DMS153 treated with DMSO at 0.1 percent for 48 hours (cell line): Measurements from ENCODE around the gene LSP1.
"Not testable (repeated sequence)": the region's sequence is repeated elsewhere in the genome, so short reads cannot be mapped to it uniquely, and the experiment has no call there.

Experiments
- DNase-seq: peaks from one replicate; lab custom pipeline; 2025; ENCODE audit not compliant: unreplicated experiment; lab: John Stamatoyannopoulos, UW

LSP1 gene, protein sequence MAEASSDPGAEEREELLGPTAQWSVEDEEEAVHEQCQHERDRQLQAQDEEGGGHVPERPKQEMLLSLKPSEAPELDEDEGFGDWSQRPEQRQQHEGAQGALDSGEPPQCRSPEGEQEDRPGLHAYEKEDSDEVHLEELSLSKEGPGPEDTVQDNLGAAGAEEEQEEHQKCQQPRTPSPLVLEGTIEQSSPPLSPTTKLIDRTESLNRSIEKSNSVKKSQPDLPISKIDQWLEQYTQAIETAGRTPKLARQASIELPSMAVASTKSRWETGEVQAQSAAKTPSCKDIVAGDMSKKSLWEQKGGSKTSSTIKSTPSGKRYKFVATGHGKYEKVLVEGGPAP

DNA sequence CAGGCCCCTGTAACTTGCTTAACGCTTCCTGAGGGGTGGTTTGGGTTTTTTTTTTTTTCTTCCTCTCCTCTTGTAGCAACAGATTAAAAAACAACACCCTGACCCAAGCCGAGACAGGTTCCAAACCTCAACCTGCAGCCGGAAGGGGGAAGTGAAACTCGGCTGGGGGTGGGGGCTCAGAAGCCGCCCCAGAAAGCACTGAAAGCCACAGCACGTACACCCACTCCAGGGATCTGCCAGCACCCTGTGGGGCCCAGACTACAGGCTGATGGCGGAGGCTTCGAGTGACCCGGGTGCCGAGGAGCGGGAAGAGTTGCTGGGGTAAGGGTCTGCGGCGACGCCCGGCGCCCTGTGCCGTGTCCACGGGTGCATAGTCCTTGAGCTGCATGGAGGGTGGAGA is at the start of gene LSP1:
Gene LSP1 (plus strand): TSS at position 208 of the 400 bp plus-strand sequence. CDS start 61 bp downstream, at position 269.
- no peak for DNase-seq

DNA sequence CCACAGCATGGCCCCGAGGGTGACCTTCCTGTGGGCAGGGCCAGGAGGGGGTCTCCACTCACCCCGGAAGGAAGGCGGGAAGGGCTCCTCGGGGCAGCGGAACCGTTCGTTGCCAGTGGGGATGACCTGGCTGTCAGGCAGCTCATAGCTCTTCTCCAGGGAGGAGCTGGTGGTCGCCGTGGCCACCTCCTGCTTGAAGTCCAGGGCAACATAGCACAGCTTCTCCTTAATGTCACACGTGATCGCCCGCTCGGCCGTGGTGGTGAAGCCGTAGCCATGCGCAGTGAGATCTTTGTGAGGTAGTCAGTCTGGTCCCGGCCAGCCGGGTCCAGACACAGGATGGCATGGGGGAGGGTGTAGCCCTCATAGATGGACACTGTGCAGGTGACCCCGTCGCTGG is 49.6 kb upstream of the LSP1 start:
- DNase-seq: no peak

DNA sequence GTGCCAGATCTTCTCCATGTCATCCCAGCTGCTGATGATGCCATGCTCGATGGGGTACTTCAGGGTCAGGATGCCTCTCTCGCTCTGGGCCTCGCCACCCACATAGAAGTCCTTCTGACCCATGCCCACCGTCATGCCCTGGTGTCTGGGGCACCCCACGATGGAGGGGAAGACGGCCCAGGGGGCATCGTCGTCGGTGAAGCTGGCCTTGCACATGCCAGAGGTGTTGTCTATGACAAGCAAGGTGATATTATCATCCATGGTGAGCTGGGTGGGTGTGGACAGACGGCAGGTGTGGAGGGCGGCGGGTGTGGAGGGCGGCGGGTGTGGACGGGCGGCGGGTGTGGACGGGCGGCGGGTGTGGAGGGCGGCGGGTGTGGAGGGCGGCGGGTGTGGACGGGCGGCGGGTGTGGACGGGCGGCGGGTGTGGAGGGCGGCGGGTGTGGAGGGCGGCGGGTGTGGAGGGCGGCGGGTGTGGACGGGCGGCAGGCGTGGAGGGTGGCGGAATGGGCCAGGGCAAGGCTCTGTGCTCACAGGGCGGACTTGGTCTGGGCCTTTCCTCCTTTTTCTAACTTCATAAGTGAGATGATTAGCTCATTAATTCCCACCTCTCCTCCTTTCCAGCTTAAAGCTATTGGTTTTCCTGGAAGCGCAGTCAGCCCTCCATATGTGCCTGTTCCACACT is 48.9 kb upstream of the LSP1 start:
- DNase-seq: not testable (repeated sequence)

DNA sequence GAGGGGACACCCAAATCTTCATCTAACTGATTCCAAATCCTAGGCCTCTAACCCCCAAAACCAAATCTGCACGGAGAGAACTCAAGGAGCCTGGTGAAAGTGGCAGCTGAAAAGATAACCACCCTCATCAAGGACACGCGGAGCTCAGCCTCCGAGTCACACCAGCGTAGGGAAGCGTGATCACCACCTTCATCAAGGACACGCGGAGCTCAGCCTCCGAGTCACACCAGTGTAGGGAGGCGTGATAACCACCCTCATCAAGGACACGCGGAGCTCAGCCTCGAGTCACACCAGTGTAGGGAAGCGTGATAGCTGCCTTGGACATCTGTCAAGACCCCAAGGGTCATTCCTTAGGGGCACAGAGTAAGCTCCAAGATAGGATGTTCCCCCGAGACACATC is 47.4 kb upstream of the LSP1 start:
- no peak for DNase-seq

DNA sequence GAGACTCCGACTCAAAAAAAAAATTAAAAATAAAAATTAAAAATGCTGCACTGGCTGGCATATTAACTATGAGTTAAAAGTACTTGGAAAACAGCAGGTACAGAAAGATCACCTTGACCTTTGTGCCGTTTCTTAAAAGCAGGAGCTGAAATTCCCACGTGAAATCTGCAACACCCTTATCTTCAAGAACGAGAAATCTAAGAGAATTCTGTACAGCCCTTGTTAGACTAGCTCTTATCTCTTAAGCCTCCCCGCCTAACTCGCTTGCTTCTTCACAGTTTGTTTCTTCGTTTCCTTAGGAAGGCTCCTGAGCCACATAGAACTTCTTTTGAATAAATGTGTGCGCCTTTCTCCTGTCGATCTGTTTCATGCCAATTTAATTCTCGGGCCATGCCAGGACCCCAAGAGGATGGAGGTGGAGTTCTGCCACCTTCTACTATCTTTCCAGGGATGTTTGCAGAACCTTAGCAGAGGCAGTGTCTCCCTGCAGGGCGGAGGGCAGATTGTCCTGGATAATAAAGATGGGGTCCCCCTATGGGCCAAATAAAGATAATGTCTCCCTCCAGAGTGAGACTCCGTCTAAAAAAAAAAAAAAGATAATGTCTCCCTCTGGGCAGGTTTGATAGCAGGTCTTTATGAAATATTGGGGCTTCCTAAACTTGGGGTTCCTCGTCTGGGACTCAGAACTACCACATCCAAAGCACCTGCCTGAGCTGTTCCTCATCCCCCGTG is 45.5 kb upstream of the LSP1 start:
- no peak for DNase-seq

DNA sequence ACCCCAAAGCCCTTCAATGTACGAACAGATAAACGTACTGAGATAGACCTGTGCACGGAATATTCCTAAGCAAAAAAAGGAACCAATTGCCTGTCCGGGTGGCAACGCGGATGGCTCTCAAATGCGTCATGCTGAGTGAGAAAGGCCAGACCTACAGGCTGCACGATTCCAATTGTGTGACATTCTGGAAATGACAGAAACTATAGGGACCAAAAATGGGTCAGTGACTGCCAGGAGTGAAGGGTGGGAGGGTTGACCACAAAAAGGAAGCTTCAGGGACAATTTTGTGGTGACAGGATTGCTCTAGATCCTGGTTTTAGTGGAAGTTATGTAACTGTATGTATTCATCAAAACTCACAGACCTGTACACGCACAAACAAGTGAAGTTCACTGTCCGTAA is 42.1 kb upstream of the LSP1 start:
- no peak for DNase-seq

DNA sequence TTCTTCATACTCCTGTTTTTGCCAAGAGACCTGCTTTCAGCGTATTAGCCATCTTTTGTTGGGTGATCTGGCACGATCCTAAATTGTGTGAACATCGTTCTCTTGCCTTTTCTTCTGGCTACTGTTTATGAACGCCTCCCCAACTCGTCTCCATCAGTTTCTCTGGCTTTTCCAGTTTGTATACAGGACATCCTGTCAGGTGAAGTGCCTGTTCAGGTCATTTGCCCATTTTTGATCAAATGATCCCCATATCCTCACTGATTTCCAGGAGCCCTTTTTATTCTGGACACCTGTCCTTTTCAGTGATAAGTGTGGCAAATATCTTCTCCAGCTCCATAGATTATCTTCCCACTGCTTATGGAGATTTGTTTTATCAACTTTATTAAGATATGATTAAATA is 40.6 kb upstream of the LSP1 start:
- DNase-seq: no peak

DNA sequence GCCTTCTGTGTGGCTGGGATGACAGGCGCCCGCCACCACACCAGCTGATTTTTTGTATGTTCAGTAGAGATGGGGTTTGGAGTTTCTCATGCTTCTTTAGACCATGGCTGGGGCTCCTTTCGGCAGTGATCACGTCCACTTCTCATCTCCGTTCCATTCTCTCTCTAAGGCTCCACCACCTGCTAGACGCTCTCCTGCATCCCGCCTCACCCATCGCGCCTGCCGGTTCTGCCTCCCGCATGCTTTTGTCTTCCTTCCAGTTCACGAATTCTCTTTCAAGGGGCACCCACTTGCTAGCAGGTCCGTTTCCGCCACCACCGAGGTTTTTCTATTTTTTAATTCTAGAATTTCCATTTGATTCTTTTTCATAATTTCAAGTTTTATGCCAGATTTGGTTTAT is 40.1 kb upstream of the LSP1 start:
- no peak for DNase-seq

DNA sequence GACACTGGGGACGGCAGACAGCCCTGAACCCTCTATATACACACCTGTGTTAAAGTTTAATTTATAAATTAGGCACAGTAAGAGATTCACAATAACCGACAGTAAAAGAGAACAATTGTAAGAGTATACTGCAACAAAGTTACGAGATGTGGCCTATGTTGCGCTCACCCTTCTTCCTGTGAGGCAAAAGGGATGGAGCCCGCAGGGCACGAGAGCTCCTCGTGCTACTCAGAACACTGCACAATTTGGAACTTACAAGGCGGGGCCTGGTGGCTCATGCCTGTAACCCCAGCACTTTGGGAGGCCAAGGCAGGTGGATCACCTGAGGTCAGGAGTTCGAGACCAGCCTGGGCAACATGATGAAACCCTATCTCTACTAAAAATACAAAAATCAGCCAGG is 39.5 kb upstream of the LSP1 start:
- DNase-seq: not testable (repeated sequence)

DNA sequence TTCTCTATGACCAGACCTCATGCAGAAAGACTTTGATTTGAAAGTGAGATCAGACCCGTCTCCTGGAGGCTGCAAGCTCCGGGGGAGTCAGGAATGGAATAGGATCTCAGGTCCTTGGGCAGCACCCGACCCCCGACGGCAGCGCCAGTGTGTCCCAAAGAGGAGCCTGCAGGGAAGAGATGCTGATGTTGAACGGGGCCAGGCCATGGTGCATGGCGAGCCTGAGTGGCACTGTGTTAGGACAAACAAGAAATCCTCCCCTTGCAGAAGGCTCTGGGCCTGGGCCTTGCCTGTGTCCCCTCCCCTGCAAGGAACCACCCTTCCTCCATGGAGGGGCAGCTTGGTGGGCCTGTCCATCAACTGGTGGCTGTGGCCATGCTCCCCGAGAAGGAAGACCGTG is 38.2 kb upstream of the LSP1 start:
- DNase-seq: no peak

DNA sequence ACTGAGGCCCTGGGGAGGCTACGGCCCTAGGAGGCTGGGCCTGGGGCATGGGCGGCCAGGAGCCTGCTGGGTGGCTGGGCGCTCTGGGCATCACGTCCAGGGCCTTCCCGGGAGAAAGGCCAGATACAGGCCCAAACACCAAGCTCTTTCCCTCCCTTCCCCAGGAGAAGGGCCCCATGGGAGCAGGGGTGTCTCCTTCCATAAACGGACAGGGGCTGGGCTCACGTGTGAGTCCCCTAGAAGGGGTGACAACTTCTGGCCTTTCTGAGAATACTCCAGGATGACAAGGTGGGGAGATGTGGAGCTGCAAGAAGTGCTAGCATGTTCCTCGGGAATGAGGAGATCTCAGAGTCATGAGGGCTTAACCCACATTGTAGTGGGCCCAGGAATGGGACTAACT is 37.6 kb upstream of the LSP1 start:
- DNase-seq: no peak

DNA sequence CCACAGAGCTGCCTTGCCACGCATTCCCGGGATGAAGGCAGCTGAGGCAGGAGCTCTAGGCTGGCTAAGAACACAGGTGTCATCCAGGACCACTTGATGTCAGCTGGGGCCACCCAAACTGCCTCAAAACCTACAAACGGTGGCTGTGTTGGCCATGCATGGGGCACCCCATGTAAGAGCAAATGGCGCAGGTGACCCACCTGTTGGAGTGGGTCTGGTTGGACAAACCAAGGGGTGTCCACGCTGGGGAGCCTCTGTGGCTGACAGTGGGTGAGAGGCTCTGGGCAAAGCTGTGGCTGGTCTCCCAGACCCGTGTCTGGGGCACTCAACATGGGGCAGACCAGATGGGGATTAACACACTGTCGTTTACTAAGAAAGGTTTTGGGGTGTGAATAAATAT is 37.1 kb upstream of the LSP1 start:
- DNase-seq: no peak

DNA sequence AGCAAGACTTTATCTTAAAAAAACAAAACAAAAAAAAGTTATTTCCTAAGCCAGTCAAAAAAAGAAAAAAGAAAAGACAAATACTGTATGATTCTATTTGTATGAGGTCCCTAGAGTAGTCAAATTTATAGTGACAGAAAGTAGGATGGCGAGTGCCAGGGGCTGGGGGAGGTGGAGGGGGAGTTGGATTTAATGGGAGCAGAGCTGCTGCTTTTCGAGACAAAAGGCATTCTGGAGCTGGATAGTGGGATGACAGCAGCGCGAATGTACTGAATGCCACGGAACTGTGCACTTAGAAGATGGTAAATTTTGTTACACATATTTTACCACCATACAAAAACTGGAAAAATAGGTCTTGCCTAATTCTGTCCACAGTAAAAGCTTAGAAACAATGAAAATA is 35.9 kb upstream of the LSP1 start:
- DNase-seq: no peak

DNA sequence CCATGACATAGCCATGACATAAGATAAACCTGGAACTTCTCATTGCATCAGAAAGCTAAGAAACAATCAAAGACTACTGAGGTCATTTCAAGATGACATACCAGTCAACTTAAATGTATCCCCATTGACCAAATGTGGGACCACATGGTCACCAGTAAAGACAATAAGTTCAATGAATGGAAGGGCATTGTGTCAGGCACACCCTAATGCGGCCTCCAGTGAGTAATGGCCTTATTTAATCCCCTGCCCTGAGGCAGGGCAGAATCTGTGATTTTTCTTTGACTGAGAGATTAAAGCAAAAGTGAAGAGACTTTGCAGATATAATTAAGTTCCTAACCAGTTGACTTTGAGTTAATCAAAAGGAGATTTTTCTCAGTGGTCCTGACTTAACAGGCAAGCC is 35.4 kb upstream of the LSP1 start:
- DNase-seq: no peak

DNA sequence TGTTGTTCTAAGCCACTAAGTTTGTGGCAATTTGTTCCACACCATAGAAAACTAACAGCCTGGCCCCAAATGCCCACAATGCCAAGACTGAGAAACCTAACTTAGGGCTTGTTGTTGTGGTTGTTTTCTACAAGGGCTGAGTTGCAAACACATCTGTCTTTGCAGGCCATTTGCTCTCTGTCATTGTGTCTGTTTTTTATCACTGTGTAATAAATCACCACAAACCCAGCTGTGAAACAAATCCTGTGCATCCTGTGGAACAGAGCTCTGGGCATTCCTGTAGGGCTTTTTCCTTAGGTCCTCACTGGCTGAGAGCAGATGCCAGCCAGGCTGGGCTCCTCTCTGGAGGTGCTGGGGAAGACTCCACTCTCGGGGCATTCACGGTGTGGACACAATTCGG is 33.8 kb upstream of the LSP1 start:
- no peak for DNase-seq

DNA sequence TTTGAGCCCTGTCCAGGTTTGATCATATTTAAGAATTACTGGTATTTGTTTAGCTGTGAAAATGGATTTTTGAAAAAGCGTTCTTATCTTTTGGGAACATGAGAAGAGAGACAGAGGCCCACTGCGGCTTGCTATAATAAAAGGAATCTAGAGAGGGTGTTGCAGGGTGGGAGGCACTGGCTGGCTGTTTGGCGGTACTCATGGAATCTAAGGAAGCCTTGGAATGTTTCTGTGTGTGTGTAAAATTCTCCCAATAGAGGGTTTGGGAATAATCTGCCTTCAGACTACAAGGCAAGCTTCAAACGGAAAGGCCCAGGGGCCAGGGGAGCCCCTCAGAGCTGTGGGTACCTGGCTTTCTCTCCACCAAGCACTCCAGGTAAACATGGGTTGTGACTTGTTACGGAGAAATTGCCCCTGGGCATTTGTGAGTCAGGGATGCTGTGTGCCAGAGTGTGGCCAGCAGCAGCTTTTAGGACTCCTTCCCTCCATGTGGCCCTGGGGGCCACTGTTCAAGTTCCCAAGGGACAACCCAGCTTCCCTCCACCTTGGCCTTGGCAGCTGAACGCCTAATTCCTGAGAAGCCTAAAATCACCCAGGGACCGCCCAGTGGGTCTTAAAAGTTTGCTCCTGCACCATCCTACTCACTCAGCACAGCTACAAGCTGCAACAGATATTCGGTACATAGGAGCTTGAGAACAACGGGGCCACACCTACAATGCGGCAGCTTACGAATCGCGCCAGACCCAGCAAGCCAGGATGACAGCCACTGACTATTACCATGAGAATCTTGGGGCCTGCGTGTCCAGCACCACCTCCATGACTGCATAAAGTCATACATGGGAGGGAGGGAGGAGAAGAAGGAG is 32.2 kb upstream of the LSP1 start:
- no peak for DNase-seq

DNA sequence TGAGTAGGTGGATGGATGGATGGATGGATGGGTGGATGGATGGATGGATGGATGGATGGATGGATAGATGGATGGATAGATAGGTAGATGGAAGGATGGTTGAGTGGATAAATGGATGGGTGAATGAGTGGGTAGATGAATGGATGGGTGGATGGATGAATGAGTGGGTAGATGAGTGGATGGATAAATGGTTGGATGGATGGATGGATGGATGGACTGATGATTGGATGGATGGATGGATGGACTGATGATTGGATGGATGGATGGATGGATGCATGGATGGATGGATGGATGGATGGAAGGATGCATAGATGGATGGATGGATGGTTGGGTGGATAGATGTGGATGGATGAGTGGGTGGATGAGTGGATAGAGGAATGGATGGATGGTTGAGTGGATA is 31.3 kb upstream of the LSP1 start:
- no peak for DNase-seq

DNA sequence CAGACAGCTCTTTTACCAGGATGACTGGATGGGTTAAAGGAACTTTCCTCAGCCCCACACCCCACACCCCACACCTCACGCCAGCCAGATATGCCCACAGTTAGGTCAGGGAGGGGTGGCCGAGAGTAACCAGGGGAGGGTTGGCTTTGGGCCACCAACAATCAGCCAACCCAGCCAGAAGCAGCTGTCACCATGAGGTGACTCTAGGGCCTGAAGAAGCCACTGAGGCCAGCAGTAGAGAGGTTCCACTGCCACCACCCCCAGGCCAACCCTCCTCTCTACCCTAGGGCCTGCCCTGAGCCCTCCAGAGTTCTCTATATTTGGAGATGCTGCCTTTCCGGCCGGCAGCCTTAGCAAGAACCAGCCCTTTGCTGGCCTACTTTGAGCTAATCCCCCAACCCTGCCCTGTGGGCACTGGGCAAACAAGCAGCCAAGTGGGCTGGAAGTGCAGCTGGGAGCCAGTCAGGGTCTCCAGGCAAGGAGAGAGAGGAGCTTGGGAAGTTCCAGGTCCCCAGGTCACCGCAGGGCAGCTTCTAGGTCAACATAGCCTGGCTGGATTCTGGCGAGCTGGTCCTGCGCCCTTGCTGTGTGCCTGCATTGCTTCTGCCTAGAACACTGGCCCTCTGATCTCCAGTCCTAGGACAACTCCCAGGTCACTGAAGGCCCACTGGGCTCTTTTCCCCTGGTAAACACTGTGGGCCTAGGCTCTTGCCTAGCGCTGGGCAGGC is 30.1 kb upstream of the LSP1 start:
- DNase-seq: no peak

DNA sequence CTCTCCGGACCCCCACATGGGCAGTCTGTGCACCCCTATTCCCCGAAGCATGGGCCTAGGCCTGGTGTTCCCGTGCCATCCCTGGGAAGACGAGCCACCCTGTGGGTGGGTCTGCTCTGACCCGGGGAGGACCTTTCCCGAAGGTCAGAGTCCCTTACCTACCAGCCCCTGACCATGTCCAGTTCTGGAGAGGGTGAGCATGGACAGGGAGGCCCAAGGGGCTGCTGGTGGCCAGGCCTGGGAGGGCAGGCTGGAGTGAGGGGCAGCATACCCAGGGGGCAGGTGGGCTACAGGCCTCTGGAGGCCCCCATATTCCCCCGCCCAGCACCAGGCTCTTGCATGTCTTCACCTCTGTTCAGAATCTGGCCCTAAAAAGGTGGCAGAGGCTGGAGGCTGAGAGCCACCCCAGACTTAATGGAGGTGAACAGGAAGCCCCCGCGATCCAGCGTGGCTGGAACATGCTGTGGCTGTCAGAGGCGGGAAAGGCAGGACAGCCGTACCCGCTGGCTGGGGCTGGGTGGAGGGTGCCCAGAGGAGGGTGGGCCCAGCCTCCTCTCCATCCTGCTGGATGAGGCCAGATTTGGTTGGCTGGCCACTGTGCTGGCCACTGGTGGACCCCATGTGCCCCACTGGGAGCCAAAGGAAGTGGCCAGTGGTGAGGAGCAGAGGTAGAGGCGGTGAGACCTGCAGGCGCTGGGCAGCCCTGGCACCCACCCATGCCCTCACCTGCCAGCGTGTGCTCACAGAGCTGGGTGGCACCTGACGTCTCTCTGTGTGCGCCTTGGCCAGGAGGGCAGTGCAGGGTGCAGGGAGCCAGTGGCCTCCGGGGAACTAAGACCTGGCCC is 29.3 kb upstream of the LSP1 start:
- no peak for DNase-seq
